ENCODE results near the gene PFKFB2. TPM values are rescaled to one million over a fixed set of nuclear protein-coding genes. Genes with fewer than 3 reads are reported as not detected.

Gene PFKFB2
- polyA plus RNA-seq, 2 of the 4 experiments (the other 2 are of a cell fraction): 7.4 to 8.4 TPM

DNA sequence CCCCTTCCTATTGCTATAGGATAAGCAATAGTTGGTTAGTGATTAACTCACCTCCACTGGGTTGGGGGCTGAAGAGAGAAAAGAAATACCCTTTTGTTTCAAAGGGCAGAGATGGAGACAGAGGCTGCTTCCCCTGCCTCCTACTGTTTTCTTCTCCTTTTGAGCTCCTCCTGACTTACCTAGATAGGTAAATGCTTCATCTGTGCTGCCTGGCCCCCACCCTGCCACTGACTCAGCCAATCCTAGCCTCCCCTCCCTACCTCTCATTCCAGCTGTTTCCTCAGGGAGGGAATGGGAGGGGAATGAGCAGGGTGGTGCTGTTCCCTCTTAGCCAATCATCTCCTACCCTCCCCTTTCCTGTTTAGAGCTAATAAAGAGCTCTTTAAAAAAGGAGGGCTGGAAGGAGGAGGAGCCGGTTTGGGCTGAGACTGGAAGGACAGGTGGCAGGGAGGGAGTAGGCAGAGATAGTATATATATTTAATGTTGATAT is 20.5 kb upstream of the PFKFB2 start, which contains the start of gene C1orf116:
C1orf116 (minus strand) TSS at position 229 of the 490 bp plus-strand sequence. CDS start 5,158 bp downstream, outside the sequence.
- FAIRE-seq (peak; percentile 46), DNase-seq (ENCODE audit: low read depth in 1 of 2, low spot score in 1 of 2) (peak; percentile 67 to 76), ATAC-seq (peak; percentile 54 to 70; a peak in 4 of 6 replicates)
- WGBS (ENCODE audit: missing lambda C conversion rate): 3% methylated on average over 1 of the region's 1 CpG
- peak within 1 kb of the TSS; percentile 86 to 89 for H3K27ac ChIP-seq
- CTCF ChIA-PET: interaction anchor here (0.8 to 5.8 kb wide), 13 partner anchors 8 to 467 kb away, joined by 3 to 40 read pairs (median 5); partner anchors contain the start of gene YOD1
- H3K4me3 ChIP-seq: peak within 1 kb of the TSS; percentile 33
- POLR2A ChIA-PET: interaction anchor here (0.8 to 1.0 kb wide), 3 partner anchors 9 to 20 kb away, joined by 3 read pairs; partner anchors contain the start of gene PFKFB2
- TF ChIP-seq BHLHE40 (IDR thresholded peaks at IDR 0.05; ENCODE audit: low read depth, low read length) (no peak), KDM5A (IDR thresholded peaks at IDR 0.05) (no peak), CTCF (IDR thresholded peaks at IDR 0.05) (no peak), FOSB (CRISPR knock-in tag; IDR thresholded peaks at IDR 0.05) (no peak), EHF (CRISPR knock-in tag; IDR thresholded peaks at IDR 0.05) (no peak), CHD4 (IDR thresholded peaks at IDR 0.05; ENCODE audit: borderline replicate concordance) (no peak), FOSL2 (IDR thresholded peaks at IDR 0.05) (no peak), FOSL2 (CRISPR knock-in tag; IDR thresholded peaks at IDR 0.05) (no peak), USF2 (IDR thresholded peaks at IDR 0.05) (no peak), ZNF302 (CRISPR knock-in tag; IDR thresholded peaks at IDR 0.05) (no peak)
- TF ChIP-seq, protein P1, sequence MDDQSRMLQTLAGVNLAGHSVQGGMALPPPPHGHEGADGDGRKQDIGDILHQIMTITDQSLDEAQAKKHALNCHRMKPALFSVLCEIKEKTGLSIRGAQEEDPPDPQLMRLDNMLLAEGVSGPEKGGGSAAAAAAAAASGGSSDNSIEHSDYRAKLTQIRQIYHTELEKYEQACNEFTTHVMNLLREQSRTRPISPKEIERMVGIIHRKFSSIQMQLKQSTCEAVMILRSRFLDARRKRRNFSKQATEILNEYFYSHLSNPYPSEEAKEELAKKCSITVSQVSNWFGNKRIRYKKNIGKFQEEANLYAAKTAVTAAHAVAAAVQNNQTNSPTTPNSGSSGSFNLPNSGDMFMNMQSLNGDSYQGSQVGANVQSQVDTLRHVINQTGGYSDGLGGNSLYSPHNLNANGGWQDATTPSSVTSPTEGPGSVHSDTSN (IDR thresholded peaks at IDR 0.05): no peak
- peaks cover 76% of the 10 kb centered on the region for H3K4me1 ChIP-seq
- H3K9me3 ChIP-seq: no peaks in the 10 kb centered on the region
- H3K4me2 ChIP-seq: peak within 1 kb of the TSS; percentile 77

DNA sequence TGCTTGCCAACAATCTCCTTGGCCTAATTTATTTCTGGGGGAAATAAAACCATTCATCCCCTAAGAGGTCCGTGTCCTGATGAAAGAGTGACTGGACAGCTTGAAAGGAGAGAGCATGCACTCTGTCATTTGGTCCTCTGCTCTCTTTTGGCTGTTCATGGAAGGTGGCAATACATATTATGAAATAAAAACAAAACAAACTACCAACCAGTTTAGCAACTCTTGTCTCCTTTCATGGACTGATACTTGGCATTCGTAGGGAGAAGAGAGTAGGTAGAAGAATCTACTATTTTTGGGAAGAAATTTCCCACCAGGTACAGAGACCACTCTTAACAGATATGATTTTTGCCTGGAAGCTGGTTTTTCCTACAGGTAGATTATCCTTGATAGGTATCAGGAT is 19.8 kb upstream of the PFKFB2 start:
- FAIRE-seq (no peak), DNase-seq (ENCODE audit: low read depth in 1 of 2, low spot score in 1 of 2) (no peak), ATAC-seq (no peak)
- TF ChIP-seq, protein P2, sequence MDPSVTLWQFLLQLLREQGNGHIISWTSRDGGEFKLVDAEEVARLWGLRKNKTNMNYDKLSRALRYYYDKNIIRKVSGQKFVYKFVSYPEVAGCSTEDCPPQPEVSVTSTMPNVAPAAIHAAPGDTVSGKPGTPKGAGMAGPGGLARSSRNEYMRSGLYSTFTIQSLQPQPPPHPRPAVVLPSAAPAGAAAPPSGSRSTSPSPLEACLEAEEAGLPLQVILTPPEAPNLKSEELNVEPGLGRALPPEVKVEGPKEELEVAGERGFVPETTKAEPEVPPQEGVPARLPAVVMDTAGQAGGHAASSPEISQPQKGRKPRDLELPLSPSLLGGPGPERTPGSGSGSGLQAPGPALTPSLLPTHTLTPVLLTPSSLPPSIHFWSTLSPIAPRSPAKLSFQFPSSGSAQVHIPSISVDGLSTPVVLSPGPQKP (IDR thresholded peaks at IDR 0.05; ENCODE audit: low read depth, low read length): no peak
- no peak for TF ChIP-seq EHF (CRISPR knock-in tag; IDR thresholded peaks at IDR 0.05)
- no peak for TF ChIP-seq ZFP36 (IDR thresholded peaks at IDR 0.05; ENCODE audit: borderline replicate concordance, partially characterized antibody)
- no peak for TF ChIP-seq RFX5 (IDR thresholded peaks at IDR 0.05)
- TF ChIP-seq MAX (IDR thresholded peaks at IDR 0.05): no peak
- Histone ChIP-seq H3K27ac (peak overlapping the region; percentile 86 to 89; a peak in 4 of 6 replicates), H3K4me1 (peaks cover 68% of the 10 kb centered on the region), H3K9me3 (no peaks in the 10 kb centered on the region), H3K4me2 (peak overlapping the region; percentile 77; the same call in 2 of the 3 replicates), H3K4me3 (no peak overlapping the region)
- 74% methylated on average over 2 of the region's 2 CpGs for WGBS (ENCODE audit: missing lambda C conversion rate)
- POLR2A ChIA-PET: interaction anchor here (1.0 kb wide), 2 partner anchors 8 to 20 kb away, joined by 3 read pairs; partner anchors contain the start of gene PFKFB2
- CTCF ChIA-PET: interaction anchor here (0.8 to 5.8 kb wide), 11 partner anchors 8 to 466 kb away, joined by 3 to 40 read pairs (median 5); partner anchors contain the start of gene YOD1

GRCh38 chr1:207034208-207034607 is 18.9 kb upstream of the PFKFB2 start:
- WGBS (ENCODE audit: missing lambda C conversion rate): 10% methylated on average over 1 of the region's 1 CpG
- FAIRE-seq (no peak), DNase-seq (ENCODE audit: low read depth in 1 of 2, low spot score in 1 of 2) (no peak), ATAC-seq (no peak)
- Histone ChIP-seq H3K9me3 (no peaks in the 10 kb centered on the region), H3K4me2 (no peak overlapping the region), H3K4me1 (peaks cover 59% of the 10 kb centered on the region), H3K27ac (peak overlapping the region in 1 of 2 experiments; percentile 2; a peak in 1 of 6 replicates), H3K4me3 (no peak overlapping the region)
- ChIA-PET CTCF (interaction anchor here (1.1 to 5.8 kb wide), 8 partner anchors 9 to 51 kb away, joined by 3 to 40 read pairs (median 10); partner anchors contain the start of gene YOD1), POLR2A (no interaction called here)
- TF ChIP-seq POLR2AphosphoS2 (conservative IDR thresholded peaks at IDR 0.05; ENCODE audit: low read length) (no peak), EHMT2 (IDR thresholded peaks at IDR 0.05; ENCODE audit: low read depth) (no peak), NFE2L2 (conservative IDR thresholded peaks at IDR 0.05; ENCODE audit: low read length) (no peak), NR3C1 (IDR thresholded peaks at IDR 0.05) (no peak), MYC (IDR thresholded peaks at IDR 0.05; ENCODE audit: borderline replicate concordance, low read length) (no peak), SMC3 (IDR thresholded peaks at IDR 0.05) (no peak), FOSB (CRISPR knock-in tag; IDR thresholded peaks at IDR 0.05) (no peak), HEYL (CRISPR knock-in tag; IDR thresholded peaks at IDR 0.05) (no peak), USF2 (IDR thresholded peaks at IDR 0.05) (no peak), CTCF (IDR thresholded peaks at IDR 0.05) (no peak), MAX (IDR thresholded peaks at IDR 0.05) (no peak)

All from A549 (cell line).